Tibial nerve (tissue), 4 donors: ENCODE measurements around the gene PROCA1.

Source experiments
- EP300 ChIP-seq, 2 donors: sonication (generic); formaldehyde crosslinking; IDR thresholded peaks; one replicate each; pipeline ENCODE4 v1.6.1; 2017; ENCODE audit warnings: antibody characterized with exemption in 2 of 2, mild to moderate bottlenecking in 1 of 2
- POLR2A ChIP-seq, 2 donors: fragments of 450-650 bp; IDR thresholded peaks; one replicate each; pipeline ENCODE4 v1.6.1; 2017; ENCODE audit warnings: antibody characterized with exemption in 2 of 2, mild to moderate bottlenecking in 2 of 2, moderate library complexity in 2 of 2
- TF ChIP-seq, protein P1 (sequence below), 5 experiments: fragments of 200-600 bp in 3 of 5; fragments of 450-650 bp in 2 of 5; sonication (generic) in 3 of 5; IDR thresholded peaks; one replicate each; pipeline ENCODE4 v1.5.1; 2016 to 2019; ENCODE audit warnings: antibody characterized with exemption in 5 of 5, mild to moderate bottlenecking in 3 of 5, moderate library complexity in 2 of 5

DNA sequence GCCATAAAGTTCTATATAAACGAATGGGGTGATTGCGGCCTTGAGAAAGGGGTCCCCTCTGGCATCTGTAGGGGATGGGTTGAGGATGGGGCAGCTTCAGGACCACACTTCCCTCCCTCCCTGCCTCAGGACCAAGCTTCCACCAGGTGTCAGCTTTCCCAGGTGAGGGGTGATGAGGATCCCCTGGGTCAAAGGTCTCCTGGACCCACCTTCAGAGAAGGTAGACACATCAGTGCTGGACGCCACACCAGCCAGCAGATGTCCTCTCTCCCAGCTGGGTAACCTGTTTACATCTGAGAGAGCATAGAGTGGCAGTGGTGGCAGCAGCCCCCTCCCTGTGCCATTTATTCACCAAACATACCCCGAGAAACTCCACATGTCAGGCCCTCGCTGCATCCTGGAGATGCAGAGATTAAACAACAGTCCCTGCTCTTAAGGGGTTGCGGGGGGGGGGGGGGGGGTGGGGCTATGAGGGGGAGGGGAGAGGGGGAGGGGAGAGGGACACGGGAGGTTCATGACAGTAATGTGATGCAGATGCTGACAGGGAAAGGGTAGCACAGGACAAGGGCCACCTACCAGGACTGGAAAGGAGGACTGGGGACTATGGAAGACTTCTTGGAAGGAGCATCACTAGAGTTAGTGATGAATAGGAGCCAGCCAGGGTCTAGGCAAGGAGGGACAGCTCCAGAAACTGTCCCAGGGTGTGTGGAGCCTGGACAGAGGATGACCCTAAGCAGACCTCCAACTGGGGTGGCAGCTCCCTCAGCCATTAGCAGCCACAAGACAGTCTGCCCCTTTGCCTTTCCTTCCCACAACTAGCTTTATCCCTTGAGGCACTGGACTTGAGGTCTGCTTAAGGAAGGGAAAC is 5.0 kb downstream of the PROCA1 start:
- TF ChIP-seq, protein P1, sequence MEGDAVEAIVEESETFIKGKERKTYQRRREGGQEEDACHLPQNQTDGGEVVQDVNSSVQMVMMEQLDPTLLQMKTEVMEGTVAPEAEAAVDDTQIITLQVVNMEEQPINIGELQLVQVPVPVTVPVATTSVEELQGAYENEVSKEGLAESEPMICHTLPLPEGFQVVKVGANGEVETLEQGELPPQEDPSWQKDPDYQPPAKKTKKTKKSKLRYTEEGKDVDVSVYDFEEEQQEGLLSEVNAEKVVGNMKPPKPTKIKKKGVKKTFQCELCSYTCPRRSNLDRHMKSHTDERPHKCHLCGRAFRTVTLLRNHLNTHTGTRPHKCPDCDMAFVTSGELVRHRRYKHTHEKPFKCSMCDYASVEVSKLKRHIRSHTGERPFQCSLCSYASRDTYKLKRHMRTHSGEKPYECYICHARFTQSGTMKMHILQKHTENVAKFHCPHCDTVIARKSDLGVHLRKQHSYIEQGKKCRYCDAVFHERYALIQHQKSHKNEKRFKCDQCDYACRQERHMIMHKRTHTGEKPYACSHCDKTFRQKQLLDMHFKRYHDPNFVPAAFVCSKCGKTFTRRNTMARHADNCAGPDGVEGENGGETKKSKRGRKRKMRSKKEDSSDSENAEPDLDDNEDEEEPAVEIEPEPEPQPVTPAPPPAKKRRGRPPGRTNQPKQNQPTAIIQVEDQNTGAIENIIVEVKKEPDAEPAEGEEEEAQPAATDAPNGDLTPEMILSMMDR (IDR thresholded peaks at IDR 0.05): no peak
- TF ChIP-seq POLR2A (IDR thresholded peaks at IDR 0.05) (no peak), EP300 (IDR thresholded peaks at IDR 0.05) (no peak)
